SH-SY5Y (cell line): ENCODE data around the gene NUMA1.

Experiments
- GATA2 ChIP-seq: IDR thresholded peaks from 2 replicates; pipeline ENCODE4 v1.6.1; 2011; ENCODE audit warnings: mild to moderate bottlenecking, low read depth, low read length
- GATA3 ChIP-seq: IDR thresholded peaks from 2 replicates; pipeline ENCODE4 v1.6.1; 2011; ENCODE audit warnings: low read depth, mild to moderate bottlenecking, low read length, moderate library complexity

DNA sequence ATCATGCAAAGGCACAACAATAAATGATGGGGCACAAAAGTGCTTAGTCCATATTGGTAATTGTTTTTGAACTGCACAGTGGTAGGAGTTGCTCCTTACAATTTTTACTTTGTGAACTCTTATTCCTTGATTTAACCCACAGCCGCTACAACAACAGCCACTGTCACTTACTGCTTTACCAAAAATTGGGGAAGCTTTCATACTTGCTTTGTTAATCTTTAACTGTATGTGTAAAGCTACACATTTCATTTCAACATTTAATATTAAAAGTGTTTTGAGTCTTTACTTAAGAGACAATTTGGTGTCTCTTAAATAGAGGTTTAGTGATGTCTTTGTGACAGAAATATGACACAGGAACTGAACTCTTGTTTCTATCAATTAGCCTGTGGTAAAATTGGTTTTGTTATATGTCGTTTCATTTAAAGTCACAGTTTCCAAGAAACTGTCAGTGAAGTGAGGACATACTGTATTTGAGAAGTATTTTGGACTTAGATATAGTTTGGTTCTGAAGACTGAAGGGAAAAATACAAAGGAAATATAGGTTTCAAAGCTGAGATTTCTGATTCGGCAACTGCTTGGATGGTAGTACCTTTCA, 88.1 kb downstream of the NUMA1 start:
- no peak for TF ChIP-seq GATA3
- no peak for TF ChIP-seq GATA2
